GM21723 (cell line): ENCODE measurements around the gene MITF.

Source experiments
- ATAC-seq: cut with Tn5 transposase; IDR thresholded peaks from one replicate; pipeline ENCODE4 v1.9.1; 2021; ENCODE audit warnings: mild to moderate bottlenecking, moderate library complexity; ENCODE audit not compliant: unreplicated experiment

The MITF gene

DNA sequence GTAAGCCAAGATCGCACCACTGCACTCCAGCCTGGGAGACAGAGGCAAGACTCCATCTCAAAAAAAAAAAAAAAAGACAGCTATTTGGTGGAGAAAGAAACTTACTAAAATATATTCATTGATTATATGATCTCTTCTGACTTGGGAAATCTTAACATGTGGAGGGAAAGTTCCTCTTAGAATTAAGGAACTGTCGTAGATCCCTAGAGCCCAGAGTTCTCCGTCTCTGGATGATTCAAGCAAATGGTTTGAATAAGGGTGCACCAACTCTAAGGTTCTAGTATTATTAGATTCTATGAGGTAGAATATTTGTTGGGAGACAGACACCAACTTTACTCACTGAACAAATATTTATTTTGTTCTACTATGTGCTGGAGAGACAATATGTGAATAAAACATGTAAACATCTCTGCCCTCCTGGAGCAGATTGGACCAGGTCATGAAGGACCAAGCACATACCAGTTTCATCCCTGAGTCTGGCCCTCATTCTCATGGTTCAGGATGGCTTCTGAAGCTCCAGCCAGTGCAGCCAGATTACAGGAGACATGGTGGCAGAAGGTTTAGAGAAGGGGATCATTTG lies 129.7 kb downstream of the MITF start:
- ATAC-seq = no peak

DNA sequence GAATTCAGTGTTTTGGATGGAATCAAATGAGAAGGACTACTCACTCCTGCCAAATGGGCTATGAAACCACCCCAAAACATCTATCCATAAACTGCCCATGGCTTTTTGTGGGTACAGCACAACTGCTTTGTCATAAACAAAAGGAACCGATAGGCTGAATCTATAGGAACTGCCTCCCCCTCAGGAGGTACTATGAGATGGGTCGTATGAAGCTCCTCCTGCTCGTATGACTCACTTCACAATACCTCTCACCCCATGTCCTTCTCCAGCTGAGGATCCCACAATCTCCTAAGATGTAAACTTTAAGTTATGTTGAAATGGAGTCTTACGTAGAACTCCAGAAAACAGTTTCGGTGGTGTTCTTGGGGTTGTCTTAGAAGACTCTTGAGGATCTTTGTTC lies 130.4 kb downstream of the MITF start:
- no peak for ATAC-seq

- no peak for ATAC-seq
Observed at GRCh38 chr3:69871251-69871650, 132.0 kb downstream of the MITF start.

DNA sequence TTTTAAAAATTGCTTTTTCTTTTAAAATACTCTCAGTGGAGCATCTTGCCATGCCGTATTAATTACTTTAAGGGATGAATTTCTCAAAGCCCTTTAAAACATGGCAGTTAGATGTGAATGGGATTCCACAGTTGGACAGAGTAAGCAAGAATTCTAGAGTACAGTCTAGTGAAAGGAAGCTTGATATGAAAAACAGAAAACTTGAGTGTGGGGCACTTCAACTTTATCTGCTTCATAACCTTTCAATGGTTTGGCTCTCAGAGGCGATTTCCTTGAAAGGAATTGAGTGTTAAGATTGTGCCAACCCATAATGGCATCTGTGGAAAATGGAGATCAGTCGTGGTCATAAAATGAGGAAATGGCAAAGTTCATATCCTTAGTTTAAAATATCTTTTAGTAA lies 132.6 kb downstream of the MITF start:
- no peak for ATAC-seq

GRCh38 chr3:69872783-69873378 lies 133.6 kb downstream of the MITF start:
- no peak for ATAC-seq

DNA sequence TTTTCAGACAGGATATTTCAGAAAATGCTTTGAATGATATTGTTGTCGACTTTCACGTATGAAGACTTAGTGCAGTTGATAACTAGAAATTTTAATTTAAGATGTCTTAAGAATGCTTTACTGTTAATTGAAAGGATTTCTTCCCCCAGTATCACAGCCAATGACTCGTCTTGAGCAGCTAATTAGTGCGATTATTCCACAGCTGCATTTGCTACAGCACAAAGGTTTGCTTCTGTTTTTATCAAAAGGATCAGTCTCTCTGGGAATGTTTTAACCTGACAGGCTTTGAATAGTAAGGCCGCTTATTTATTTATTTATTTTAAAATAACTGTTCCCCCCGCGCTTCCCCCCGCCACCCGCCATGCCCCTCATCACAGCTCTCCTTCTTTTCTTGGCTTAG lies 136.8 kb downstream of the MITF start:
- no peak for ATAC-seq

DNA sequence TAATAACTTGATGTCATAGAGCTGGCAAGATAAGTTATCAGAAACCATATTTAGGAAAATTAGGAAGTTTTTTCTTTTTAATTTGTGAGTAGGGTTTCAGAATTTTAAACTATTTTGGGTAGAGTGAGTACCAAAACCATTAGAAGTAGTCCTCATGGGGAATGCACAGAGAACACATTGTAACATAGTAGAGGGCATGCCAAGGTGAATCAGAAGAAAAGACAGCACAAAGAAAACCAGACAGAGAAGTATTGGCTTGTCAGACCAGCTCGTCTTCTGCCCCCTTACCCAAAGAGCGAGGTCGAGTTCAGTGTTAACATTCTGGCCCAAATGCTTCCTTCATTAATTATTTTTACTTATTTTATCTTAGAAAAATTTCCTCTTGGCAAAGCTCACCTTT lies 139.0 kb downstream of the MITF start:
- ATAC-seq = no peak

DNA sequence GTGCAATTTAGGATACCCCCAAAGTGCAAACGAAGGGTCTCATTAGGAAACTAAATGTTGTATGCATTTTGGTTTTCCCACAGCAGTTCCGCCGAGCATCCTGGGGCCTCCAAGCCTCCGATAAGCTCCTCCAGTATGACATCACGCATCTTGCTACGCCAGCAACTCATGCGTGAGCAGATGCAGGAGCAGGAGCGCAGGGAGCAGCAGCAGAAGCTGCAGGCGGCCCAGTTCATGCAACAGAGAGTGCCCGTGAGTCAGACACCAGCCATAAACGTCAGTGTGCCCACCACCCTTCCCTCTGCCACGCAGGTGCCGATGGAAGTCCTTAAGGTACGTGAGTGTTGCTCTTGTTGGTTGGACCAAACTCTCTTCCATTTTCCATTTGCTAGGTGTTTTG lies 139.8 kb downstream of the MITF start:
- ATAC-seq = no peak

- no peak for ATAC-seq
Observed at GRCh38 chr3:69880069-69880640, 140.9 kb downstream of the MITF start.

GRCh38 chr3:69881051-69881450 lies 141.8 kb downstream of the MITF start:
- ATAC-seq = no peak

DNA sequence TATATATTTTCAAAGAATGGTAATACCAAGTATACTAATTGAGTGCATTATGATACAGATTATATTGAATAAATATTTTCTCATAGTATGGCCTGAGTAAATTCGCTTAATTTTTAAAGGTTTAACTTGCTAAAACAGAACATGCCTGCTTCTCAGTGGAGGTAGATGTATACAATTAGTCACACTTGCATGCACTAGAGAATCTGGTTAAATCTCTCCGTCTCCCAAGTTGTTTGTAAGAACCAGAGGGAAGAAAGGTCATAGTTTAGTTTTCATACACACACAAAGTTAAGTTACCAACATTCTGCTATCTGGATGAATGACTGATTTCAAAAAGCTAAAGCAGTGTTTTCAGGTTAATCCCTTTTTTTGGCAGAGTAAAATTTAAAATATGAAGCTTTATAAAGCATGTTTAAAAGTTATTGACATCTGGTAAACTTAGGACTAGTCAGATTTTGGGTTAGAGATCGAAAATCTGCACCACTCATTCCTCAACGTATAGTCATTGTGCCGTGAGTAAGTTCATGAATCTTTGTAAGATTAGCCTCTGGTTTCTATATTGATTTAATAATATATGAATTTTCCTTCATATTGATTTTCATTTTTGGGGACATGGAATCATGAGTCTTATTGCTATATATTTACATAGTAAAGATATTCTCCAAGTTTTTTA lies 142.6 kb downstream of the MITF start:
- ATAC-seq = no peak

GRCh38 chr3:69882560-69882959 lies 143.3 kb downstream of the MITF start:
- ATAC-seq = no peak

GRCh38 chr3:69888040-69888942 lies 149.0 kb downstream of the MITF start:
- no peak for ATAC-seq

GRCh38 chr3:69888943-69889315 lies 149.7 kb downstream of the MITF start:
- ATAC-seq = no peak

DNA sequence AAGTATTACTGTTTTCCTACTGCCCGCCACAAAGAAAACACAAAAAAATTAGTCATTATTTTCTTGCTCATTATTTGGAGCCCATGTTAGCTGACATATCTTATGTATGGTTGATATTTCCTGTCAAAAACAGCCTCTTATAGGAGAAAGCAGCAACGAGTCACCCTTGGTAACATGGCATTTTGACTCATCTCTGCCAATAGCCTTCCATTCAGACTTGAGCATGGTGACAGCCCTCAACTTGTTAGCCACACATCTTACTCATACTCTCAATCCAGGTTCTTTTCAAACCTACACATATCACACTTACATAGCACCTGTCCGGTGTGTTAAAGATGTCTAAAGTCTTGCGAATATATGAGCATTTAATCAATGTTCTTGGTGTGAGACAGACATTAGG lies 150.8 kb downstream of the MITF start:
- ATAC-seq = no peak

DNA sequence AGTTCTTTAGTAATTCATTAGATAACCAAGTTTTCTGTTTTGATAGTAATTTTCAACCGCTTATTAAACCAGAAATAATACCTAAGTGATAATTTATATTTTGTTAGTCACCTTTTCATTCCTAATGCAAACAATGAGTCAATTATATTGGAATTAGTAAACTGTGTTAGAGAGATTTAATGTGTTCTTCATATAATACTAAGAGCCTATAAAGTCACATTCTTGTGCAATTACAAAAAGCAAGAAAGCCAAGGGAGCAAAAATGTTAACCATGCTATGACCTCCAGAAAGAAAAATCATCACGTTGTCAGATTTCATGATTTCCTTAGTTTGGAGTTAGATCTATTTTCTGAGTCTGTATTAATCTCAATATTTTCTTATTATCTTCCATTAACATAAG lies 151.4 kb downstream of the MITF start:
- no peak for ATAC-seq

GRCh38 chr3:69892706-69893105 lies 153.4 kb downstream of the MITF start:
- ATAC-seq = no peak

DNA sequence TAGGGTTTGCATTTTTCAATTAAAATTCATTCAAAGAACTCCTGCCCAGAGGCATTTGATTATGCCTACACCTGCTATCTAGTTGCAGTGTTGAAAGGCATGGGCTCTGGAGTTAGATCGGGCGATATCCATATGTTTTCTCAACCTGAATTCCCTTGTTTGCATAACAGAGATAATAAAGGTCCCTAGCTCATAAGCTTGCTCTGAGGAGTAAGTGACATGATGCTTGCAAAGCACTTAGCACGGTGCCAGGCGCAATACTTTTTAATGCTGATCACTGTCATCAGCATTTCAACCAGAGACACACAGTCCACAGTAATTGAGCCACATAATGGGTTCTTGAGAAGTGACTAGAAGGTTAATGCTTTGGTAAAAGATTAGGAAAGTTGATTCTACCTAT lies 154.0 kb downstream of the MITF start:
- ATAC-seq = no peak

DNA sequence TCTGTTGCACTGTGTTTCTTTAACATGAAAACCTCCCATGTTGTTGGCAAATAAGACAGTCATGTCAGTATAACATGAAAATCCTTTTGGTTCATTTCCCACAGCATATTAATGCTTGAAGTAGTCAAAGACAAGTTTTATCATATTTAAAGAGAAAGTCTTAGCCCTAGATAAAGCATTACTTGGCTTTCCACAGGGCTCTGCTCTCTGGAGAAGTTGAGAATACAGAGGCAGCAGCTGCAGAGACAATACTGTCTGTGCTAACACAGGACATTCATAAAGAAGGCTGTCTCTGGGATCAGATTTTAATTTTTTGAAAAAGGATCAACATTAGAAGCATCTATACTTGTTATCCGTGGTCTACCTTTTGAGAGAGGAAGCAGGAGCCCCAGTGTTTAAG lies 156.8 kb downstream of the MITF start:
- no peak for ATAC-seq

GRCh38 chr3:69900331-69900730 lies 161.1 kb downstream of the MITF start:
- no peak for ATAC-seq

DNA sequence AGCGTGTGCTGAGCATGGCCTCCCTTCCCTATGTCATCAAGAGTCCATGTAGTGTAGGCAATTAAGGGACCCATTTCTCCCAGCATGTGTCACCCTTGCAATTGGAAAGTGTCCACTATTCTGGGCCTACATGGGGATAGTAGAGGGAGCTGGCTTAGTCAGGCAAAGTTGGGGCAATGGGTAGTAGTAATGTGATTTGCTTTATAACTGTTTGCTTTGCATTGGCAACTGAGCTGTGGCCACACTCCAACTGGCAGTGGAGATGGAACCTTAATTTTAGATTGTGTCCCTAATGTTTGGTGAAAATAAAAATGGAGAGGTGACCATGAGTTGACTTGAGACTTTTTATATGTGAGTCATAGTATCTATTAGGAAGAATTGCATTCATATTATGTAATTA lies 162.5 kb downstream of the MITF start:
- ATAC-seq = no peak
